A204.1 (cell line): ENCODE results near the gene SDCCAG8.

ENCODE experiments used
- FAIRE-seq: peaks from 2 replicates; lab custom pipeline; 2012; peaks lifted over from hg19 to GRCh38; lab: Jason Lieb, UNC

The SDCCAG8 gene

GRCh38 chr1:243507672-243508302, 251.9 kb downstream of the SDCCAG8 start:
- no peak for FAIRE-seq

DNA sequence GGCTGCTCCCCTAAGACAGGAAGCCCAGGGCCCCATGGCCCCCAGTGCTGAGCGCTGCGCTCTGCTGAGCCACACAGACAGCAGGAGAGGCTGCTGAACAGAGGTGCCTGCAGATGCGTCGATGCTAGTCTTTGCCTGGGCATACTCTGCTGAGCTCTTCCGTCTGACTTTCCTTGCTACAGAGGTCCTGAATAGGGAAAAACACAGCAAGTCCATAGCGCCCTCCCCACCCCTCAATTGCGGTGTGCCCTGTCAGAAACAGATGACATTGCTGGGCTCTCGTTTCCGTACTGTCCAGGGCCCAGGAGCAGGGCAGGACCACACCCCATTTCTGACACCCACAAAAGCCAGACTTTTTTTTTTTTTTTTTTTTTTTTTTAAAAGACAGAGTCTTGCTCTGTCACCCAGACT, 252.5 kb downstream of the SDCCAG8 start:
- no peak for FAIRE-seq

GRCh38 chr1:243508943-243509342, 253.1 kb downstream of the SDCCAG8 start:
- FAIRE-seq, result no peak

GRCh38 chr1:243510928-243511327, 255.1 kb downstream of the SDCCAG8 start:
- FAIRE-seq, result no peak

GRCh38 chr1:243513726-243514491, 258.1 kb downstream of the SDCCAG8 start:
- FAIRE-seq, result no peak

- FAIRE-seq, result no peak
Observed at GRCh38 chr1:243514927-243515326, 259.1 kb downstream of the SDCCAG8 start.

DNA sequence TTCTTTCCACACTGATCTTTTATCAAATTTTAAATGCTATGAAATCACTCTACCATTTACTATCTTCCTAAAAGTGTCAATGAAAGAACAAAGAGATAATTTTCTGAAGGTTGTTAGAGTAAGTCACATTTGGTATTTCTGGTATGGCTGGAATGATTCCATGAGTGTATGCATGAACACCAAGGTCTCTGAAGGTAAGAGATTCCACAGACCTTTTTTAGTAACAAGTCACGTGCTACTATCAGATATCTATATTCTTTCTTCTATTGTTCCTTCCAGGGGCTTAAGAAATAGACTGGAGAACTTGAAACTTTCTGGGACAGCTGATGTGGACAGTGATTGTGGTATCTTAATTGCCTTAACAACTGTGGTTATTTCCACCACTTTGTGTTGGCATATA, 265.0 kb downstream of the SDCCAG8 start:
- FAIRE-seq, result no peak

GRCh38 chr1:243523766-243524165, 267.9 kb downstream of the SDCCAG8 start:
- no peak for FAIRE-seq

DNA sequence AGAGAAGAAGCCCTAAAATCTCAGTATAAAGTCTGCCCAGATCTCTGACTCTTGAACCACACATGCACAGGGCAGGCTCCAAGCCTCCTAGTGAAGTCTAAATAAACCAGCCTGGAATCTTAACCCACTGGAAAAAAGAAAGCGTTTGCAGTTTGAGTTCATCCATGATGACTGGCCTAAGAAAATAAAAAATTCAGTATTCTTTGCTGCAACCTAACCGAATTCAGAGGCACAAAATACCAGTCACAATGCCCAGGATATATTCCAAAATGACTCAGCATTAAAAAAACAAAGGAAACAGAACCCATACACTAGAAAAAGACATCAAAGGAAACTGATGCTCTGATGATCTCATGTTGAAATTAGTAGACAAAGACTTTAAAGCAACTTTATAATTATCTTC, 269.2 kb downstream of the SDCCAG8 start:
- no peak for FAIRE-seq

DNA sequence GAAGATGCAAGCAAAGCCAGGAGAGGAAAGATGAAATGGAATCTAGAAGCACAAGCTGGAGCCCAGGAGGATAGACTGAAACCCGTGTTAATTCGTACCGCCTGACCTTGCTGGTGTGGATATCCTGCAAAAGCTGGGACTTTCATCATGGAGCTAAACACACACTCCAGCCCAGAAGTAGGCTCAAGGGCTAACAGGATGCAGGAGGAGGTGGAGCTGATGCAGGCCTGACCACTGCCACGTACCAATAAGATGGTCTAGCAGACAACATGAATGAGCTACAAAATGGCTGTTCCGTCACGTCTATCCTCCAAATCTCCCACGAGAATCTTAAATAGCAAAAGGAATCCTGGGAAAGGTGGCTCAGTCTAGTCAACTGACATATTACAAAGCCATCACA, 270.3 kb downstream of the SDCCAG8 start:
- no peak for FAIRE-seq

DNA sequence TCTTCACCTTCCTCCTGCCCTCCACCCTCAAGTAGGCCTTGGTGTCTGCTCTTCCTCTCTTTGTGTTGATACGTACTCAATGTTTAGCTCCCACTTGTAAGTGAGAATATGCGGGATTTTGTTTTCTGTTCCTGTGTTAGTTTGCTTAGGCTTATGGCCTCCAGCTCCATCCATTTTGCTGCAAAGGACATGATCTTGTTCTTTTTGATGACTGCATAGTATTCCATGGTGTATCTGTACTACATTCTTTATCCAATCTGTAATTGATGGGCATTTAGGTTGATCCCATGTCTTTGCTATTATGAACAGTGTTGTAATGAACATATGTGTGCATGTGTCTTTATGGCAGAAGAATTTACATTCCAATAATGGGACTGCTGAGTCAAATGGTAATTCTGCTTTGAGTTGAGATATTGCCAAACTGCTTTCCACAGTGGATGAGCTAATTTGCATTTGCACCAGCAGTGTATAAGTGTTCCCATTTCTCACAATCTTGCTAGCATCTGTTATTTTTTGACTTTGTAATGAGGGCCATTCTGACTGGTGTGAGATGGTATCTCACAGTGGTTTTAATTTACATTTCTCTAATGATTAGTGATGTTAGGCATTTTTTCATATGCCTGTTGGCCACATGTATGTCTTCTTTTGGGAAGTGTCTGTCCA, 272.7 kb downstream of the SDCCAG8 start:
- no peak for FAIRE-seq

DNA sequence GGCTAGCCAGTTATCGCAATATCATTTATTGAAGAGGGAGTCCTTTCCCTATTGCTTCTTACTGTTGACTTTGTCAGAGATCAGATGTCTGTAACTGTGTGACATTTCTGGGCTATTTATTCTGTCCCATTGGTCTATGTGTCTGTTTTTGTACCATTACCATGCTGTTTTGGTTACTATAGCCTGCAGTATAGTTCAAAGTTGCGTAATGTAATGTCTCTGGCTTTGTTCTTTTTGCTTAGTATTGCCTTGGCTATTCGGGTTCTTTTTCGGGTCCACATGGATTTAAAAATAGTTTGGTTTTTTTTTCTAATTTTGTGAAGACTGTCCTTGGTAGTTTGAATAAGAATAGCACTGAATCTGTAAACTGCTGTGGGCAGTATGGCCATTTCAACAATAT, 273.7 kb downstream of the SDCCAG8 start:
- FAIRE-seq, result no peak

GRCh38 chr1:243535014-243535413, 279.2 kb downstream of the SDCCAG8 start:
- peak; percentile 97 for FAIRE-seq

DNA sequence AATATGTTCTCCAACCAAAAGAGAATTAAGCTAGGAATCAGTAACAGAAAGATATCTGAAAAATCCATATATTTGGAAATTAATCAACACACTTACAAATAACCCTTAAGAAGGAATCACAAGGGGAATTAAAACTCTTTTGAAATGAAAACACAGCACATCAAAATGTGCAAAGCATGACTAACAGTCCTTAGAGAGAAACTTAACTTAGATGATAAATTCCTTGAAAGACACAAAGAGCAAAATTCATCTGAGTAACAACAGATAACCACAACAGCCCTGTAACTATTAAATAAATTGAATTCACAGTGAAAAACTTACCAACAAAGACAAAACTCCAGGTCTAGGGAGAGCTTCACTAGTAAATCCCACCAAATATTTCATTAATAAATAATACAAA, 283.8 kb downstream of the SDCCAG8 start:
- no peak for FAIRE-seq

- no peak for FAIRE-seq
Observed at GRCh38 chr1:243542739-243543415, 287.0 kb downstream of the SDCCAG8 start.

DNA sequence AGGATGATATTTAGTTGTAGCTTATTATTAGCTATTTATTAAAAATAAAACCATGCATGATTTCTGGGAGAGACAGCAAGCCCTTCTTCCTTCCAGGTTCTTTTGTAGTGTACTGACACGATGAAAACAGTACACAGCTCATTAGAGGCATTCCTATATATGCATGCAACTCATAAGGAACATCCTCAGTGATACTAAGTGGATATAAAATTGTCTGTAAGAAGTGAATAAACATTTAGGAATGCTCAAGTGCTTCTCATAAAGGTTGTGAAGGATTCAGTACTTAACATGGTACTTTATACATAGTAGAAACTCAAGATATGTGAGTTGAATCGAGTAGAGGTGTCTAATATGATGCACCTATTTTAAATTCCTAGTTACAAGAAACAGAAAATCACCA, 287.7 kb downstream of the SDCCAG8 start:
- FAIRE-seq, result no peak

GRCh38 chr1:243546457-243546856, 290.6 kb downstream of the SDCCAG8 start:
- no peak for FAIRE-seq

DNA sequence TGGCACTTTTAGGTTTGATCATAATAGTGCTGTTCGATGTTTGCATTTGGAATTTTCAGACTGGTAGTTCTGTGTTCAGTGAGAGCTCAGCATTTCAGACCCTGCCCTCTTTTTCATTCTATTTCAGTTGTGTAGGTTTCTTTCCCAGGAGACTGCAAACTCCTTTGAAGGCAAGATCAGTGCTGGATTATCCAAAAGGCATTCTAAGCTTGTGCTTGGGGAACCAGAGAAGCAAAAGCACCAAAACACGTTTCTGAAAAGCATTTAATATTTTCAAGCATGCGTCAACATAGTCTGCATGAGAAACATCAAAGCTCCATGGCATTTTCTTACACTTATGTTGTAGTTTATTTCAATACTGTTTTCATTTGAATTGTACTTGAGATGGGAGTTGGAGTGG, 292.1 kb downstream of the SDCCAG8 start:
- no peak for FAIRE-seq

DNA sequence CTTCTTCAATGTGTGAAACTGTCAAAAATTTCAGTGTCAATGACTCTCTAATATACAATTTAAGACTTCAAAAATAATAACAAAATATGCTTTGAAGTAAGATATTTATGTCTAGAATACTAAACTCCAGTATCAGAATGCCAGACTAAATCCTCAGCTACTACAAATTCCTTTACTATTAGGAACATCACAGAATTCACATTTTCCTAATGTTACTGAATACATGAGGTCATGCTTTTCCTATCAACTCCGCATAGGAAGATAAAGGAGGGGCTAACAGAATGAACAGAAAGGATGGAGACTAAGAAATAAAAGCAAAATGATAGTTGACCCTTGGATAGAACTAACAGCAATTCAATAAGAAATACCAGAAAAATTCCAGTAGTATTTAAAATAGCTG, 292.7 kb downstream of the SDCCAG8 start:
- no peak for FAIRE-seq

- no peak for FAIRE-seq
Observed at GRCh38 chr1:243549108-243549507, 293.3 kb downstream of the SDCCAG8 start.
